GM12878 (cell line): ENCODE data around the gene C1QTNF3. TPM values are rescaled to one million over a fixed set of nuclear protein-coding genes. Genes with fewer than 3 reads are reported as not detected.

ENCODE experiments used
- ATAC-seq: fragments of 200-7000 bp; cut with Tn5 transposase; 3 replicates; pipeline ENCODE4 v1.9.1; 2020; ENCODE audit warnings: mild to moderate bottlenecking, moderate library complexity
- BruUV-seq: library from RNA; stranded (reverse); fragments of 400-500 nt; replicated peaks from 2 replicates; lab custom pipeline; 2021; lab: Mats Ljungman, UMichigan
- CTCF ChIA-PET: fragments of 300-600 bp; sonication (Branson Sonifier 250); formaldehyde crosslinking; extraction: SDS; loops from one replicate; lab custom pipeline; 2021; ENCODE audit warnings: inconsistent platforms; lab: Yijun Ruan, JAX
- POLR2A ChIA-PET: fragments of 350-600 bp; formaldehyde crosslinking; extraction: SDS; loops from one replicate; lab custom pipeline; 2021; ENCODE audit warnings: inconsistent platforms; lab: Charles Lee
- RAD21 ChIA-PET: fragments of 300-600 bp; sonication (Branson Sonifier 250); formaldehyde crosslinking; loops from one replicate; lab custom pipeline; 2023; ENCODE audit warnings: antibody characterized with exemption; ENCODE audit not compliant: unreplicated experiment; lab: Charles Lee
- SMC1A ChIA-PET: fragments of 300-600 bp; sonication (Branson Sonifier 250); formaldehyde crosslinking; loops from one replicate; lab custom pipeline; 2023; ENCODE audit not compliant: unreplicated experiment, uncharacterized antibody; lab: Charles Lee
- DNase-seq: peaks from one replicate; pipeline ENCODE4 v3.0.0-alpha.2; 2011; ENCODE audit warnings: low read depth, low spot score
- FAIRE-seq: peaks from 3 replicates; lab custom pipeline; 2011; peaks lifted over from hg19 to GRCh38; lab: Jason Lieb, UNC
- H2AFZ ChIP-seq: 2 replicates; pipeline ENCODE4 v1.6.0; 2011; ENCODE audit warnings: low read depth, low read length, control low read depth; ENCODE audit not compliant: control insufficient read depth
- H3K27ac ChIP-seq: 2 replicates; pipeline ENCODE4 v1.5.1; 2011; ENCODE audit warnings: control low read depth; ENCODE audit not compliant: control insufficient read depth, insufficient read depth
- H3K27me3 ChIP-seq, 2 experiments: replicated peaks in 1 of 2; 2 replicates each; pipeline versions ENCODE4 v1.6.0 to v1.6.1; 2011; ENCODE audit warnings: low read length in 1 of 2; ENCODE audit not compliant: control insufficient read depth in 2 of 2, insufficient read depth in 2 of 2
- H3K36me3 ChIP-seq, 2 experiments: 2 replicates each; pipeline ENCODE4 v1.5.1; 2011; ENCODE audit warnings: low read length in 1 of 2; ENCODE audit not compliant: control insufficient read depth in 2 of 2, insufficient read depth in 2 of 2
- H3K4me1 ChIP-seq: 2 replicates; pipeline ENCODE4 v1.6.1; 2011; ENCODE audit warnings: mild to moderate bottlenecking, low read length, moderate library complexity, mixed read lengths; ENCODE audit not compliant: control insufficient read depth, insufficient read depth
- H3K4me2 ChIP-seq: 2 replicates; pipeline ENCODE4 v1.6.0; 2011; ENCODE audit warnings: control low read depth; ENCODE audit not compliant: control insufficient read depth, insufficient read depth
- H3K4me3 ChIP-seq: fragments of 200-600 bp; sonication (generic); 2 replicates; pipeline ENCODE4 v1.5.1; 2016
- H3K79me2 ChIP-seq: 2 replicates; pipeline ENCODE4 v1.6.0; 2011; ENCODE audit warnings: low read length; ENCODE audit not compliant: control insufficient read depth, insufficient read depth
- H3K9ac ChIP-seq: 2 replicates; pipeline ENCODE4 v1.8.0; 2011; ENCODE audit warnings: low read length, control low read depth, mixed read lengths; ENCODE audit not compliant: control insufficient read depth, insufficient read depth
- H3K9me3 ChIP-seq: replicated peaks from 3 replicates; pipeline ENCODE4 v1.5.1; 2011; ENCODE audit warnings: mild to moderate bottlenecking, low read length; ENCODE audit not compliant: control insufficient read depth, insufficient read depth
- H4K20me1 ChIP-seq: 2 replicates; pipeline ENCODE4 v1.6.0; 2011; ENCODE audit not compliant: control insufficient read depth, insufficient read depth
- ASH2L ChIP-seq: fragments of 300-600, 200-600 bp; sonication (generic); IDR thresholded peaks from 2 replicates; pipeline ENCODE4 v1.6.1; 2017; ENCODE audit warnings: low read depth, mild to moderate bottlenecking, borderline replicate concordance
- BCL11A ChIP-seq: IDR thresholded peaks from 2 replicates; pipeline ENCODE4 v1.6.1; 2011; ENCODE audit warnings: low read depth, low read length
- LARP7 ChIP-seq: fragments of 450-650 bp; IDR thresholded peaks from 2 replicates; pipeline ENCODE4 v1.6.1; 2017; ENCODE audit warnings: mild to moderate bottlenecking
- NFIC ChIP-seq: IDR thresholded peaks from 2 replicates; pipeline ENCODE4 v1.6.1; 2012; ENCODE audit warnings: low read depth, mild to moderate bottlenecking, inconsistent platforms, low read length, moderate library complexity
- NR2C1 ChIP-seq: fragments of 450-650 bp; IDR thresholded peaks from 2 replicates; pipeline ENCODE4 v1.6.1; 2017; ENCODE audit warnings: antibody characterized with exemption, mild to moderate bottlenecking, moderate library complexity
- NR2F1 ChIP-seq: fragments of 450-650 bp; conservative IDR thresholded peaks from 2 replicates; pipeline ENCODE4 v1.6.1; 2017; ENCODE audit warnings: mild to moderate bottlenecking
- SRF ChIP-seq, 2 experiments: IDR thresholded peaks; 2 replicates each; pipeline ENCODE4 v1.6.1; 2011; ENCODE audit warnings: low read depth in 2 of 2, low read length in 2 of 2, mild to moderate bottlenecking in 1 of 2, moderate library complexity in 1 of 2
- STAT1 ChIP-seq: fragments of 450-650 bp; conservative IDR thresholded peaks from 2 replicates; pipeline ENCODE4 v1.6.1; 2014; ENCODE audit warnings: antibody characterized with exemption, mild to moderate bottlenecking
- TARDBP ChIP-seq: IDR thresholded peaks from 2 replicates; pipeline ENCODE4 v1.6.1; 2016; ENCODE audit warnings: borderline replicate concordance
- ZBED1 ChIP-seq: IDR thresholded peaks from 2 replicates; pipeline ENCODE4 v1.6.1; 2016; ENCODE audit warnings: borderline replicate concordance
- WGBS: methylation state at CpG from one replicate; pipeline ENCODE4 v1.1.6; 2016; ENCODE audit warnings: low lambda C conversion rate; ENCODE audit not compliant: insufficient replicate concordance, insufficient coverage; ENCODE audit errors: missing lambda C conversion rate; 5-methylcytosine and 5-hydroxymethylcytosine counted together
- in situ Hi-C: fragments of 300-500 bp; cut with MboI; formaldehyde crosslinking; loops from 9 replicates; pipeline ENCODE4 v1.14.3; 2018; ENCODE audit warnings: mixed read lengths
- intact Hi-C: fragments of 100-400 bp; cut with micrococcal nuclease; formaldehyde crosslinking; loops from one replicate; pipeline ENCODE4 v1.14.2; 2022; ENCODE audit not compliant: unreplicated experiment
- polyA plus RNA-seq, 11 experiments: library from polyadenylated mRNA; depleted of rRNA in 4 of 11; unstranded in 6 of 11; stranded (reverse) in 5 of 11; fragments of >200 nt; fragmentation: Nextera tagmentation in 4 of 11; fragmentation: Illumina TruSeq in 1 of 11; extraction: Ambion mirVana in 4 of 11; extraction: Trizol in 1 of 11; gene quantifications; 1 replicate in 1 of 11; 2 replicates in 10 of 11; pipeline versions ENCODE4 v1.2.1 to v1.2.3, GENCODE V29; 2011 to 2016; ENCODE audit warnings: inconsistent platforms in 2 of 11, missing spikeins in 2 of 11, low read depth in 1 of 11
- total RNA-seq, 4 experiments: library from RNA; depleted of rRNA in 3 of 4; stranded (reverse); fragments of >200 nt in 3 of 4; fragmentation: Illumina TruSeq in 1 of 4; extraction: Trizol in 1 of 4; gene quantifications; 2 replicates each; pipeline versions ENCODE4 v1.2.1 to v1.2.3, GENCODE V29; 2013 to 2021
- TF ChIP-seq, protein P1 (sequence below): fragments of 450-650 bp; IDR thresholded peaks from 2 replicates; pipeline ENCODE4 v1.6.1; 2017; ENCODE audit warnings: mild to moderate bottlenecking, low read depth, inconsistent platforms; ENCODE audit not compliant: poor library complexity, severe bottlenecking
- TF ChIP-seq, protein P2 (sequence below): IDR thresholded peaks from 2 replicates; pipeline ENCODE4 v1.6.1; 2011; ENCODE audit warnings: borderline replicate concordance, low read depth, mild to moderate bottlenecking, moderate library complexity, mixed read lengths, low read length; ENCODE audit not compliant: insufficient read depth; ENCODE audit errors: extremely low read length

C1QTNF3 gene
- total and polyA plus RNA-seq, 10 of the 15 experiments (the other 5 are each of a cell fraction or from before 2014, with no cell fraction given), result 0.39 to 6.3 (median 1.3) TPM

DNA sequence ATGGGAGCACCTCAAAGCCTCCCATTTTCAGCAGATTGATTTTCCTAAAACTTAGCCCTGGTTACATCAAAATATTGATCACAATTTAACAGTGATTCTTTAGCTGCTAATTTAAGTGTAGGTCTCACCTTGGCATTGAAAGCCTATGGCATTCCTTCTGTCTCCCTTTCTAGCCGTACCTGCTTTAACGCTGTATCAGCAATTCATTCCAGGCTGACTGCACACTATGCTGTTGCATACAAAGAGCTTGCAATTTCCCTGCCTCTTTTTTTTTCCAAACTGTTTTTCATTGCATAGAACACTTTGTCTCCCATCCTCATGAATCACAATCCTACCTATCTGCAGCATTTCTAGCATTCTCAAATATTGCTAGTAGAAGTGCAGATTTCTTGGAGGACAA lies 26.3 kb downstream of the C1QTNF3 start:
- Histone ChIP-seq H3K4me2 (no peak overlapping the region), H2AFZ (no peak overlapping the region), H3K9me3 (no peaks in the 10 kb centered on the region), H4K20me1 (no peaks in the 10 kb centered on the region), H3K79me2 (no peaks in the 10 kb centered on the region), H3K27ac (no peak overlapping the region), H3K9ac (no peak overlapping the region), H3K27me3 (no peaks in the 10 kb centered on the region), H3K4me3 (no peak overlapping the region), H3K4me1 (no peaks in the 10 kb centered on the region; the same call in 1 of the 2 replicates), H3K36me3 (no peaks in the 10 kb centered on the region)
- WGBS, result 96% methylated on average over 2 of the region's 2 CpGs
- TF ChIP-seq NR2C1 (no peak), ZBED1 (no peak), LARP7 (no peak), TARDBP (no peak), SRF (IDR thresholded peaks at IDR 0.05; ENCODE audit: low read depth in 2 of 2, low read length in 2 of 2) (no peak), STAT1 (no peak), NR2F1 (no peak), BCL11A (no peak), ASH2L (no peak), NFIC (no peak)
- TF ChIP-seq, protein P1, sequence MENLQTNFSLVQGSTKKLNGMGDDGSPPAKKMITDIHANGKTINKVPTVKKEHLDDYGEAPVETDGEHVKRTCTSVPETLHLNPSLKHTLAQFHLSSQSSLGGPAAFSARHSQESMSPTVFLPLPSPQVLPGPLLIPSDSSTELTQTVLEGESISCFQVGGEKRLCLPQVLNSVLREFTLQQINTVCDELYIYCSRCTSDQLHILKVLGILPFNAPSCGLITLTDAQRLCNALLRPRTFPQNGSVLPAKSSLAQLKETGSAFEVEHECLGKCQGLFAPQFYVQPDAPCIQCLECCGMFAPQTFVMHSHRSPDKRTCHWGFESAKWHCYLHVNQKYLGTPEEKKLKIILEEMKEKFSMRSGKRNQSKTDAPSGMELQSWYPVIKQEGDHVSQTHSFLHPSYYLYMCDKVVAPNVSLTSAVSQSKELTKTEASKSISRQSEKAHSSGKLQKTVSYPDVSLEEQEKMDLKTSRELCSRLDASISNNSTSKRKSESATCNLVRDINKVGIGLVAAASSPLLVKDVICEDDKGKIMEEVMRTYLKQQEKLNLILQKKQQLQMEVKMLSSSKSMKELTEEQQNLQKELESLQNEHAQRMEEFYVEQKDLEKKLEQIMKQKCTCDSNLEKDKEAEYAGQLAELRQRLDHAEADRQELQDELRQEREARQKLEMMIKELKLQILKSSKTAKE, result no peak
- TF ChIP-seq, protein P2, sequence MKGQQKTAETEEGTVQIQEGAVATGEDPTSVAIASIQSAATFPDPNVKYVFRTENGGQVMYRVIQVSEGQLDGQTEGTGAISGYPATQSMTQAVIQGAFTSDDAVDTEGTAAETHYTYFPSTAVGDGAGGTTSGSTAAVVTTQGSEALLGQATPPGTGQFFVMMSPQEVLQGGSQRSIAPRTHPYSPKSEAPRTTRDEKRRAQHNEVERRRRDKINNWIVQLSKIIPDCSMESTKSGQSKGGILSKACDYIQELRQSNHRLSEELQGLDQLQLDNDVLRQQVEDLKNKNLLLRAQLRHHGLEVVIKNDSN, result no peak
- SMC1A ChIA-PET, result interaction anchor here (0.6 kb wide), 1 partner anchor 18 kb away, joined by 3 read pairs; no protein-coding TSS in a partner anchor
- in situ Hi-C loops (loop anchor here (25.0 kb wide), 1 partner anchor 896 kb away; the partner anchor contains the start of genes BRIX1 and RAD1), intact Hi-C loops (no loop called here)
- FAIRE-seq, result no peak
- BruUV-seq, result no TSS peak
- no peak for DNase-seq
- ATAC-seq, result no peak
- CTCF ChIA-PET, result interaction anchor here (1.4 to 2.6 kb wide), 2 partner anchors 19 to 21 kb away, joined by 5 to 6 read pairs; no protein-coding TSS in a partner anchor
- POLR2A ChIA-PET, result no interaction called here
- RAD21 ChIA-PET, result no interaction called here
